Muscle of arm (tissue), 14 donors: ENCODE measurements around the gene NADK. TPM values are rescaled to one million over a fixed set of nuclear protein-coding genes. Genes with fewer than 3 reads are reported as not detected.

ENCODE experiments used
- DNase-seq: peaks from one replicate; pipeline ENCODE4 v3.0.0-alpha.2; 2013
- long read RNA-seq, 11 donors: transcript quantifications; one replicate each; lab custom pipeline, GENCODE V29; 2026
- polyA plus RNA-seq, 12 donors: library from polyadenylated mRNA; unstranded; fragments of 120-200 nt; gene quantifications; one replicate each; pipeline ENCODE4 v1.2.1, GENCODE V29; 2013; ENCODE audit not compliant: insufficient read length in 12 of 12

NADK gene, protein sequence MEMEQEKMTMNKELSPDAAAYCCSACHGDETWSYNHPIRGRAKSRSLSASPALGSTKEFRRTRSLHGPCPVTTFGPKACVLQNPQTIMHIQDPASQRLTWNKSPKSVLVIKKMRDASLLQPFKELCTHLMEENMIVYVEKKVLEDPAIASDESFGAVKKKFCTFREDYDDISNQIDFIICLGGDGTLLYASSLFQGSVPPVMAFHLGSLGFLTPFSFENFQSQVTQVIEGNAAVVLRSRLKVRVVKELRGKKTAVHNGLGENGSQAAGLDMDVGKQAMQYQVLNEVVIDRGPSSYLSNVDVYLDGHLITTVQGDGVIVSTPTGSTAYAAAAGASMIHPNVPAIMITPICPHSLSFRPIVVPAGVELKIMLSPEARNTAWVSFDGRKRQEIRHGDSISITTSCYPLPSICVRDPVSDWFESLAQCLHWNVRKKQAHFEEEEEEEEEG
- polyA plus RNA-seq, result 10 to 100 TPM in 11 of 12 donors, not detected in 1; 22.7 to 55.6 (median 30.3) TPM
- long read RNA-seq, donor 1, transcript NADK-201 (12 exons, 3,235 nt), result major isoform, 12 of 18 reads
- long read RNA-seq, donor 1, partial matches to known transcripts, result 0 of 18 reads
- long read RNA-seq, donor 1, other reads (novel, unspliced or antisense), result 0 of 18 reads
- long read RNA-seq, donor 2, transcript NADK-201 (12 exons, 3,235 nt), result major isoform, 5 of 6 reads
- long read RNA-seq, donor 2, partial matches to known transcripts, result 0 of 6 reads
- long read RNA-seq, donor 2, other reads (novel, unspliced or antisense), result 0 of 6 reads
- long read RNA-seq, donor 3, partial matches to known transcripts, result 0 of 3 reads
- long read RNA-seq, donor 3, other reads (novel, unspliced or antisense), result 0 of 3 reads
- long read RNA-seq, donor 4, partial matches to known transcripts, result 0 of 3 reads
- long read RNA-seq, donor 4, other reads (novel, unspliced or antisense), result 0 of 3 reads
- long read RNA-seq, donor 5, partial matches to known transcripts, result 0 of 5 reads
- long read RNA-seq, donor 5, other reads (novel, unspliced or antisense), result 0 of 5 reads
- long read RNA-seq, donor 6, partial matches to known transcripts, result 0 of 4 reads
- long read RNA-seq, donor 6, other reads (novel, unspliced or antisense), result 0 of 4 reads
- long read RNA-seq, donor 7, partial matches to known transcripts, result 0 of 4 reads
- long read RNA-seq, donor 7, other reads (novel, unspliced or antisense), result 0 of 4 reads
- long read RNA-seq, donor 8, transcript NADK-201 (12 exons, 3,235 nt), result major isoform, 9 of 11 reads
- long read RNA-seq, donor 8, partial matches to known transcripts, result 0 of 11 reads
- long read RNA-seq, donor 8, other reads (novel, unspliced or antisense), result 0 of 11 reads
- long read RNA-seq, donor 9, partial matches to known transcripts, result 0 of 4 reads
- long read RNA-seq, donor 9, other reads (novel, unspliced or antisense), result 0 of 4 reads
- long read RNA-seq, donor 10, partial matches to known transcripts, result 0 of 4 reads
- long read RNA-seq, donor 10, other reads (novel, unspliced or antisense), result 0 of 4 reads
- long read RNA-seq, donor 11, transcript NADK-201 (12 exons, 3,235 nt), result major isoform, 9 of 10 reads
- long read RNA-seq, donor 11, partial matches to known transcripts, result 0 of 10 reads
- long read RNA-seq, donor 11, other reads (novel, unspliced or antisense), result 0 of 10 reads

- DNase-seq, result peak; percentile 45
Observed at GRCh38 chr1:1777950-1778662, at the start of gene NADK. TSS of gene NADK (minus strand) at chr1:1778470. CDS start at chr1:1765406, 13,064 bp downstream.

- DNase-seq, result no peak
Observed at GRCh38 chr1:1827089-1827848, 49.0 kb upstream of the NADK start.

DNA sequence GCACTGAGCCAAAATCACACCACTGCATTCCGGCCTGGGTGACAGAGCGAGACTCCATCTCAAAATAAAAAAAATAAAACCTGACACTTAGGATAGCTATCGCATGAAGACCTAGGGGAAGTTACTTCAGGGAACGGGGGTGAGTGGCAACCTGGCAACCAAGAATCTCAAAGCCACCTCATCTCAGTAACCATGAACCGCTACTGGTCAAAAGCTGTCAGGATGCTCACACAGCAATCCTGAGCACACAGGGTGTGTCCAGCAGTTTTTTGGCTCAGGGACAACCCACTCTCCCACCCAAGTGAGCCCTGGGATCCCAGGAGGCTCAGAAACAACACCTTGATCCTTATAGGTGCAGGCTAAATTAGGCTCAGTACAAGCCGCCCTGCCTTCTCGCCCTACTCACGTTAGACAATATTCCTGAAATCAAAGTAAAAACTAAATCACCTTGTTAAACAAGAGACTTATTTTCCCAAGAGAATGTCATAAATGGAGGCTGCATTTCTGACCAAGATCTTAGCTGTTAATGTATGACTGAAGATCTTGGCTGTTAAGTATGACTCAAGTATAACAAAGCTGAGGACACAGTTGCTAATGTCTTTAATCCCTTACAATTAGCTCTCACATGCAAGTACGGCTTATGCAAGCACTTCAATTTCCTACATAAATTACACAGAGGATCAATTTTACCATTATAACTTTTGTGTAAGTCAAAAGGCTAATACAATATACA, 48.3 kb upstream of the NADK start:
- no peak for DNase-seq

DNA sequence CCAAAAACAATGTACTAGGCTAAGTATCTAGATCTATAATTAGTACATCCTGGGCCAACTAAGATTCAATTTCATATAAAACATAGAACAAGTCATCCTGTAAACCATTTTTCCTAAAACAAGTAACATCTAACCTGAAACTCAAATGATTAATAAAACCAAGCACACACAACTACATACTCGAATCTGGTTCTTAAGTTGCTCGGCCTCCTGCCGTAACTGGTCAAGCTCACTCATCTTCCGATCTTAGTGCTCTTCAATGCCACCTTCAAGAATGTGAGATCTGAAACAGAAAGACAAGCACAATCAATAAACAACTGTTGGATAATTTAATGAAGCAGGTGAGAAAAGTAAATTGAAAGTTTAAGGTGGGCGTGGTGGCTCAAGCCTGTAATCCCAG, 46.9 kb upstream of the NADK start:
- no peak for DNase-seq

GRCh38 chr1:1819762-1820161, 41.5 kb upstream of the NADK start:
- no peak for DNase-seq

- no peak for DNase-seq
Observed at GRCh38 chr1:1817221-1817620, 39.0 kb upstream of the NADK start.

DNA sequence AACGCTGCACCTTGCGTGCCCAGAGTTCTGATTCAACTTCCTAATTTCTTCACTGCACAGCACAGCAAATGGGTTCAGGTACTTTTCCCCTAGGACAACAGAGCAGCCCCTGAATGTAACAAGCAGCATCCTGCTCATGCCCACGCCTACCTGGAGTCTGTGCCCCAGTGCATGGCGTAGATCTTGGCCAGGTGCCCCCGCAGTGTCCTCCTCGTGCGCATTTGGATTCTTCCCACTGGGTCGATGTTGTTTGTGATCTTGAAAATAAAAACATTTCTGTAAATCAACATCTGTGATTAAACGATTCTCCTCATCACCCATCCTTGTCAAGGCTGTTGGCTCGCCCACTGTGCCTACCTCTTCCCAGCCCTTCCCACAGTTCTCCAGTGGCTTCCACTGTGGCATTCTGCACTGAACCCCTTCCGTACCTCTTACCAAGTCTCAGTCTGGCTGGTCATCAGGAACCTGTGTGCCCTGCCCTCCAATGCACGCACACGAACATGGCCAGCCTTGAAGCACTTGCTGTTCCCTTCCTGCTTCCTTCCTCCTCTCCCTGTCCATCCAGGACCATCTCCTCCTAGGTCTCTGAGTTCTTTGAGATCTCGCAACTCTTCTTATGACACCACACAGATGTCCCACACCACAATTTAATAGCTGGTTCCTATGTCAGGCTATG, 37.5 kb upstream of the NADK start:
- no peak for DNase-seq

DNA sequence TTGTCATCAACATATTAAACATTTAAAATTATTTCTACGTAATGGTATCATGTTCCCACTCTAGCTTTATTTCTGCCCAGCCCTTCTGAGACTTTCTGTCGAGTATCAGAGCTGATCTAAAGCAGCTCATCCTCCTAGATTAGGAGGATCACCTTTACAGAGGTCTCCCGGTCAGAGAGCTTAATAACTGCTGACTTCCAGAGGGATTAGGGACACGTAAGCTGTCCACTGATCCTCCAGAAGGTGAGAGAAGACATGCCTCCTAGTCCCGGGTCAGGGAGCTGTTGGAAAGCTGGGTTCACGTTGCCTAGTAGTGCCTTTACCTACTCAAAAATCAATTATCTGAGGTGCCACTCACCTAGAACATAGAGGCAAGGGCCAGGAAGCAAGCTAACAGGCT, 31.2 kb upstream of the NADK start:
- DNase-seq, result no peak

DNA sequence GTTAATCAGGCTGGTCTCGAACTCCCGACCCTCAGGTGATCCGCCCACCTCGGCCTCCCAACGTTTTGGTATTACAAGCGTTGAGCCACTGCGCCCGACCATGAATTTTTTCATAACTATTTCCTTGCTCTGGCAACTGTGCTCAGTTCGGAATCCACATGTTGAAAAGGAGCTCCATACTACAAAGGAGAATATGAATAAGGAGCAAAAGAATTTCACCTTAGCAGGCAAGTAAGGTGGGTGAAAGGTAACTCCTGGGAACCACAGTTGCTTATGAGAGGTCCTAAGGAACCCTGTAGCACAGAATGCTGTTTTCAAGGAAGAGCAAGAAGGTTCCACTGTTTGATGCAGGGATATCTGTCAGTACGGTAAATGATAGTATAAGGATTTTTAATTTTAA, 29.9 kb upstream of the NADK start:
- no peak for DNase-seq

DNA sequence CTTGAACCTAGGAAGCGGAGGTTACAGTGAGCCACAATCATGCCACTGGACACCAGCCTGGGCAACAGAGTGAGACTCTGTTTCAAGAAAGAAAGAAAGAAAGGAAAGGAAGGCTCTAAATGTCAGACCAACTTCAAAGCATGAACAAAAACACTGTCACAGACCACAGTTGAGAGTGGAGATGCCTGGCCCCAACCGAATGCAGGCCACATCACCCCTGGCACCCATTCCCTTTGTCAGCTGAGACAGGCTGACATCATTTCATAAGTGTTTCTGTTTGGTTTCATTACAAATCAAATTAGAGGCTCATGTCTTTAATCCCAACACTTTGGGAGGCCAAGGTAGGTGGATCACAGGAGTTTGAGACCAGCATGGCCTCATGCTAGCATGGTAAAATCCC, 28.6 kb upstream of the NADK start:
- no peak for DNase-seq

- DNase-seq, result no peak
Observed at GRCh38 chr1:1804301-1804700, 26.0 kb upstream of the NADK start.

DNA sequence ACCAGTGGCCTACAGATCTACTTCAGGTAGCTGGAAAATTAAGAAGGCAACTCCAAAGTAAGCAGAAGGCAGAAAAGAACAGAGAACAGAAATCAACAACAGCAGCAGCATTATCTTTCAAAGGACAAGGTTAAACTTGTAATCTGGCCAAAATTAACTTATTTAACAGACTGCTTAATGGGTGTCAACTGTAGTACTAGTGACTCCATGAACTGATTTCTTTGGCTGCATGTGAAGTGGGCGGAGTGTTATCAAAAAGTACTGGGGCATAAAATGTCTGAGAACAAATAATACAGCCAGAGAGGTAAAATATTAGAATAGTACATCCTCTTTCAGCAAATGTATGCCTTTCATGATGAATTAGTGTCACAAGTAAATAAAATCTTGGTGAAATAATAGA, 24.6 kb upstream of the NADK start:
- DNase-seq, result no peak

GRCh38 chr1:1799716-1800115, 21.4 kb upstream of the NADK start:
- no peak for DNase-seq

- DNase-seq, result no peak
Observed at GRCh38 chr1:1797731-1798341, 19.6 kb upstream of the NADK start.

DNA sequence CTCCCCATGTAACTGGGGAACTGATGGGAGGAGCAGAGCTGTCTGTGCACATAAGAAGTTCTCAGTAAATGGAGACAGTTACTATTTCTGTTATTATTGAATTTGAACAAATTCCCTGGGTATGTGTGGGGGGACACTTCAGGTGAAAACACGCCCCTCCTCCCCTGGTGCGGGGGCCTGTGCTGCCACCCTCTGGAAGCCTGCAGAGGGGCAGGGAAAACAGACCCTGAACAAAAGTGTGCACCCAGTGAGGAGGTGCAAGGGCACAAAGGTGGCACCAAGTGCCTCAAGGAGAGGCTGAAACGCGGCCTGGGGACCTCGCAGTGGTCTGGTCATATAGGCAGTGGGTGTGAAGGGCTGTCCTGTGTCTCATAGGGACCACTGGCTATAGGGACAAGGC, 18.2 kb upstream of the NADK start:
- no peak for DNase-seq

GRCh38 chr1:1794999-1795398, 16.7 kb upstream of the NADK start:
- no peak for DNase-seq

- DNase-seq, result no peak
Observed at GRCh38 chr1:1793481-1794244, 15.4 kb upstream of the NADK start.
